Karpas-422 (cell line): ENCODE results near the gene ALS2. TPM values are rescaled to one million over a fixed set of nuclear protein-coding genes. Genes with fewer than 3 reads are reported as not detected.

Experiments
- DNase-seq: peaks from one replicate; pipeline ENCODE4 v3.0.0-alpha.2; 2015
- H2AFZ ChIP-seq: fragments of 200-600 bp; sonication (generic); 2 replicates; pipeline ENCODE4 v1.6.1; 2014; ENCODE audit warnings: antibody characterized with exemption, low read length, mixed read lengths
- H3K27ac ChIP-seq: fragments of 200-600 bp; sonication (generic); 2 replicates; pipeline ENCODE4 v1.5.1; 2014; ENCODE audit warnings: mild to moderate bottlenecking, low read length, moderate library complexity
- H3K27me3 ChIP-seq: fragments of 200-600 bp; sonication (generic); 2 replicates; pipeline ENCODE4 v1.6.1; 2014; ENCODE audit warnings: low read length, mixed read lengths
- H3K36me3 ChIP-seq: fragments of 200-600 bp; sonication (generic); 2 replicates; pipeline ENCODE4 v1.6.1; 2014; ENCODE audit warnings: low read length, mixed read lengths; ENCODE audit not compliant: insufficient read depth
- H3K4me1 ChIP-seq: fragments of 200-600 bp; sonication (generic); 2 replicates; pipeline ENCODE4 v1.6.1; 2014; ENCODE audit warnings: mild to moderate bottlenecking, low read length, mixed read lengths
- H3K4me2 ChIP-seq: fragments of 200-600 bp; sonication (generic); 2 replicates; pipeline ENCODE4 v1.6.1; 2014; ENCODE audit warnings: low read length, low read depth, mild to moderate bottlenecking; ENCODE audit not compliant: poor library complexity, severe bottlenecking
- H3K4me3 ChIP-seq: fragments of 200-600 bp; sonication (generic); 2 replicates; pipeline ENCODE4 v1.5.1; 2014; ENCODE audit warnings: mild to moderate bottlenecking, antibody characterized with exemption, low read length, mixed read lengths
- H3K79me2 ChIP-seq: fragments of 200-600 bp; sonication (generic); 2 replicates; pipeline ENCODE4 v1.6.1; 2014; ENCODE audit warnings: mild to moderate bottlenecking, low read length, mixed read lengths
- H3K9ac ChIP-seq: fragments of 200-600 bp; sonication (generic); 2 replicates; pipeline ENCODE4 v1.6.0; 2014; ENCODE audit warnings: low read length
- H3K9me2 ChIP-seq: fragments of 200-600 bp; sonication (generic), shearing (Covaris generic); replicated peaks from 2 replicates; pipeline ENCODE4 v1.6.0; 2014; ENCODE audit warnings: mild to moderate bottlenecking, low read length, moderate library complexity; ENCODE audit not compliant: insufficient read depth
- H3K9me3 ChIP-seq: fragments of 300-700, 200-600 bp; sonication (generic); 2 replicates; pipeline ENCODE4 v1.6.1; 2014; ENCODE audit warnings: low read length, mixed read lengths
- H4K20me1 ChIP-seq: fragments of 200-600 bp; sonication (generic); 2 replicates; pipeline ENCODE4 v1.6.1; 2014; ENCODE audit warnings: mild to moderate bottlenecking, antibody characterized with exemption, low read length, low read depth; ENCODE audit not compliant: insufficient read depth
- total RNA-seq: library from RNA; depleted of rRNA; stranded (reverse); fragments of >200 nt; shearing (Covaris generic); gene quantifications from 2 replicates; pipeline ENCODE4 v1.2.3, GENCODE V29; 2014; ENCODE audit warnings: low replicate concordance

The ALS2 gene
- total RNA-seq, 1 experiment from 2014 or later = 13.9 TPM

- H3K4me1 ChIP-seq = no peaks in the 10 kb centered on the region
- no peak overlapping the region for H3K4me2 ChIP-seq
- no peak for DNase-seq
- no peaks in the 10 kb centered on the region for H3K36me3 ChIP-seq
- no peaks in the 10 kb centered on the region for H3K27me3 ChIP-seq
- no peaks in the 10 kb centered on the region for H4K20me1 ChIP-seq
- no peaks in the 10 kb centered on the region for H3K79me2 ChIP-seq
- no peak overlapping the region for H3K4me3 ChIP-seq
- no peak overlapping the region for H3K27ac ChIP-seq
- H3K9me2 ChIP-seq = no peaks in the 10 kb centered on the region
- H2AFZ ChIP-seq = no peak overlapping the region
- no peaks in the 10 kb centered on the region for H3K9me3 ChIP-seq
- H3K9ac ChIP-seq = no peak overlapping the region
These were observed 7.6 kb upstream of the ALS2 start for GRCh38 chr2:201788371-201788770.

GRCh38 chr2:201786471-201786870, 5.7 kb upstream of the ALS2 start:
- Histone ChIP-seq H3K4me3 (no peak overlapping the region), H3K79me2 (no peaks in the 10 kb centered on the region), H3K4me2 (no peak overlapping the region), H3K9me3 (no peaks in the 10 kb centered on the region), H3K27ac (no peak overlapping the region), H2AFZ (no peak overlapping the region), H3K27me3 (no peaks in the 10 kb centered on the region), H3K36me3 (no peaks in the 10 kb centered on the region), H4K20me1 (no peaks in the 10 kb centered on the region), H3K4me1 (peaks cover 7% of the 10 kb centered on the region), H3K9ac (no peak overlapping the region), H3K9me2 (no peaks in the 10 kb centered on the region)
- no peak for DNase-seq

- no peak for DNase-seq
- no peaks in the 10 kb centered on the region for H3K79me2 ChIP-seq
- no peak overlapping the region for H3K4me3 ChIP-seq
- no peaks in the 10 kb centered on the region for H3K9me3 ChIP-seq
- no peaks in the 10 kb centered on the region for H3K9me2 ChIP-seq
- H3K4me2 ChIP-seq = no peak overlapping the region
- H3K4me1 ChIP-seq = peaks cover 12% of the 10 kb centered on the region
- H3K36me3 ChIP-seq = no peaks in the 10 kb centered on the region
- H2AFZ ChIP-seq = no peak overlapping the region
- no peaks in the 10 kb centered on the region for H4K20me1 ChIP-seq
- no peaks in the 10 kb centered on the region for H3K27me3 ChIP-seq
- no peak overlapping the region for H3K9ac ChIP-seq
- no peak overlapping the region for H3K27ac ChIP-seq
These were observed 4.4 kb upstream of the ALS2 start for GRCh38 chr2:201785135-201785534.

GRCh38 chr2:201784563-201784962, 3.8 kb upstream of the ALS2 start:
- Histone ChIP-seq H3K4me2 (no peak overlapping the region), H2AFZ (no peak overlapping the region), H3K9me3 (no peaks in the 10 kb centered on the region), H3K27me3 (no peaks in the 10 kb centered on the region), H3K9ac (no peak overlapping the region), H3K4me3 (no peak overlapping the region), H3K9me2 (no peaks in the 10 kb centered on the region), H3K36me3 (no peaks in the 10 kb centered on the region), H3K4me1 (peaks cover 18% of the 10 kb centered on the region), H3K27ac (no peak overlapping the region), H3K79me2 (no peaks in the 10 kb centered on the region), H4K20me1 (no peaks in the 10 kb centered on the region)
- DNase-seq = no peak

- no peaks in the 10 kb centered on the region for H3K9me2 ChIP-seq
- DNase-seq = peak; percentile 68
These were observed 871 bp upstream of the ALS2 start for GRCh38 chr2:201781557-201782051.

DNA sequence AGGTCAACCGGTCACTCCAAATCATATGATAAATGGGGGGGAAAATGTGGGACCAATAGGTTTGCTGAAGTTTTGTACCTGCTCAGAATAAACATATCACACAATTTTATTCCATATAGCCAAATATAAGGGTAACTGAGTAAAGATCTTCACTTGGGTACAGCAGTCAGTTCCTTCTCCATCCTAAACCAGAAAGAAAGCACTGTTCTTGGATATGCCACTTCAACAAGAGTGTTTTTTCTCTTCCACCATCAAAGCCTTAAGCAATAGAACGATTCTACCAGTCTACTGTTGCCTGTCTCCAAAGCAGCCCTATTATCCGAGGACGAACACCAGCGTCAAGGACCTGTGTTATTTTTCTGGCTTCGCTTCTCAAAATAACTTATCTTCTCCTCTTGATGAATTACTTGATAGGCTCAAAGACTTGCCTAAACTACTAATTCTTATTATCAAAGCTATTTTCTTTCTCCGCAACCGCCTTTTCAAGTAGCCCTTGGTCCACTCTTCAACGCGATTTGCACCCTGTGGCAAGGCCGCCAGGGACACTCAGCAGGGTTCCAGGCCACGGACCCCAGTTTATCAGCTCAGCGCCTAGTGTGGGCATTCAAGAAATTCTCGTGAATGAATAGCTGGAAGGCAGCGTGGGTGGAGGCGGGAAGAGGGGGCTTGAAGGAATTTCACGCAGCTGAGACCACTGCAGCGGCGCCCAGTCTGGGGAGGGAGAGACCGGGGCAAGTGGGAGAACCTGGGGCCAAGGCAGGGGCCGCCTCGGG, 646 bp downstream of the ALS2 start:
- no peaks in the 10 kb centered on the region for H3K36me3 ChIP-seq
- H2AFZ ChIP-seq = peak overlapping the region; percentile 81
- no peaks in the 10 kb centered on the region for H3K79me2 ChIP-seq
- H3K9me3 ChIP-seq = no peaks in the 10 kb centered on the region
- H3K27me3 ChIP-seq = no peaks in the 10 kb centered on the region
- peak overlapping the region; percentile 91 for H3K4me2 ChIP-seq
- H3K4me1 ChIP-seq = peaks cover 21% of the 10 kb centered on the region
- H3K27ac ChIP-seq = no peak overlapping the region
- H3K9ac ChIP-seq = peak overlapping the region; percentile 69
- peak overlapping the region; percentile 87 for H3K4me3 ChIP-seq
- DNase-seq = peak; percentile 42
- H4K20me1 ChIP-seq = no peaks in the 10 kb centered on the region
- H3K9me2 ChIP-seq = no peaks in the 10 kb centered on the region

More at GRCh38 chr2:201781557-201782051, 871 bp upstream of the ALS2 start:
- H3K27me3 ChIP-seq = no peaks in the 10 kb centered on the region
- H3K4me1 ChIP-seq = peaks cover 21% of the 10 kb centered on the region
- H3K4me3 ChIP-seq = peak overlapping the region; percentile 87
- H2AFZ ChIP-seq = peak overlapping the region; percentile 81
- no peaks in the 10 kb centered on the region for H4K20me1 ChIP-seq
- H3K9ac ChIP-seq = peak overlapping the region; percentile 69
- no peaks in the 10 kb centered on the region for H3K79me2 ChIP-seq
- H3K27ac ChIP-seq = peak overlapping the region; percentile 50
- H3K9me3 ChIP-seq = no peaks in the 10 kb centered on the region
- H3K36me3 ChIP-seq = no peaks in the 10 kb centered on the region
- H3K4me2 ChIP-seq = peak overlapping the region; percentile 91

DNA sequence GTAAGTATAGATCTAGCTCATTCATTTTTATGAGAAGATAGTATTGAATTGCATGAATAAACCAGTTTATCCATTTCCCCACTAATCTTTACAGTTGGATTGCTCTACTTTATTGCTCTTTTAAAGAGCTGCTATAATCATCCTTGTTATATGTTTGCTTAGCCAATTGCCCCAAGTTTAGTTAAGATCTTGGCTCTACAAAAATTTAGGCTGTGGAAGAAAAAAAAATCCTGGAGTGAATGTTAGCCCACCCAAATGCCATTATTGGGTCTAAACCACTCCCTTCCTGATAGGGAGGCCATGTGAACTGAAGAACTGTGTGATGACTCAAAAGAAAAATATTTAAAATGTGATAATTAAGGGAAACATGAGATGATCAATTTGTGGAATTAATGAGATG, 2.9 kb downstream of the ALS2 start:
- Histone ChIP-seq H3K4me2 (no peak overlapping the region), H3K79me2 (no peaks in the 10 kb centered on the region)

GRCh38 chr2:201777043-201777442, 3.7 kb downstream of the ALS2 start:
- H3K27me3 ChIP-seq = no peaks in the 10 kb centered on the region
- H4K20me1 ChIP-seq = no peaks in the 10 kb centered on the region
- H3K79me2 ChIP-seq = no peaks in the 10 kb centered on the region
- no peaks in the 10 kb centered on the region for H3K9me2 ChIP-seq
- H3K4me2 ChIP-seq = no peak overlapping the region
- no peak for DNase-seq
- no peaks in the 10 kb centered on the region for H3K36me3 ChIP-seq
- no peaks in the 10 kb centered on the region for H3K9me3 ChIP-seq
- no peak overlapping the region for H3K27ac ChIP-seq
- H3K4me3 ChIP-seq = no peak overlapping the region
- H3K4me1 ChIP-seq = peaks cover 22% of the 10 kb centered on the region
- no peak overlapping the region for H3K9ac ChIP-seq
- H2AFZ ChIP-seq = no peak overlapping the region

More for the DNA sequence above, 2.9 kb downstream of the ALS2 start:
- H3K9me2 ChIP-seq = no peaks in the 10 kb centered on the region
- no peak for DNase-seq
- no peaks in the 10 kb centered on the region for H3K36me3 ChIP-seq
- no peak overlapping the region for H3K9ac ChIP-seq
- H3K27ac ChIP-seq = no peak overlapping the region
- H4K20me1 ChIP-seq = no peaks in the 10 kb centered on the region
- no peak overlapping the region for H2AFZ ChIP-seq
- H3K4me1 ChIP-seq = peaks cover 21% of the 10 kb centered on the region
- H3K9me3 ChIP-seq = no peaks in the 10 kb centered on the region
- no peak overlapping the region for H3K4me3 ChIP-seq
- H3K27me3 ChIP-seq = no peaks in the 10 kb centered on the region
